ENCODE results near the gene B3GALT6.
A peak's percentile ranks its signal among the peaks of the same experiment; 100 is the strongest.

Gene B3GALT6

DNA sequence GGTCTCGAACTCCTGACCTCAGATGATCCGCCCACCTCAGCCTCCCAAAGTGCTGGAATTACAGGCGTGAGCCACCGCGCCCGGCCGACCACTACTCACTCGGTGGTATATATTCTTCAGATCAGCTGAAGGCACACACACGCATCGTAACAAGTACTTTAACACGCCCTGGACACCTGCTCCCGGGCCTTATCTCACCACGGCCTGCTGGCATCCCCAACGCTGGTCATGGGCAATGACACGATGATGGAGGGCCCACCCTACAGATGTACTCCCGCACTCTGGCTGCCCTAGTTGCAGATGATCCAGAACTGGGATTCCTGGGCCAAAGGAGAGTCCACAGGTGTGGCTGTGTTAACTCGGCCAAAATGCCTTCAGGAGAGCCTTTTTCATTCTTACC lies 30.0 kb downstream of the B3GALT6 start:
- TF ChIP-seq, protein P1, sequence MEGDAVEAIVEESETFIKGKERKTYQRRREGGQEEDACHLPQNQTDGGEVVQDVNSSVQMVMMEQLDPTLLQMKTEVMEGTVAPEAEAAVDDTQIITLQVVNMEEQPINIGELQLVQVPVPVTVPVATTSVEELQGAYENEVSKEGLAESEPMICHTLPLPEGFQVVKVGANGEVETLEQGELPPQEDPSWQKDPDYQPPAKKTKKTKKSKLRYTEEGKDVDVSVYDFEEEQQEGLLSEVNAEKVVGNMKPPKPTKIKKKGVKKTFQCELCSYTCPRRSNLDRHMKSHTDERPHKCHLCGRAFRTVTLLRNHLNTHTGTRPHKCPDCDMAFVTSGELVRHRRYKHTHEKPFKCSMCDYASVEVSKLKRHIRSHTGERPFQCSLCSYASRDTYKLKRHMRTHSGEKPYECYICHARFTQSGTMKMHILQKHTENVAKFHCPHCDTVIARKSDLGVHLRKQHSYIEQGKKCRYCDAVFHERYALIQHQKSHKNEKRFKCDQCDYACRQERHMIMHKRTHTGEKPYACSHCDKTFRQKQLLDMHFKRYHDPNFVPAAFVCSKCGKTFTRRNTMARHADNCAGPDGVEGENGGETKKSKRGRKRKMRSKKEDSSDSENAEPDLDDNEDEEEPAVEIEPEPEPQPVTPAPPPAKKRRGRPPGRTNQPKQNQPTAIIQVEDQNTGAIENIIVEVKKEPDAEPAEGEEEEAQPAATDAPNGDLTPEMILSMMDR (IDR thresholded peaks at IDR 0.05), result no peak
- H3K27ac ChIP-seq, result no peak overlapping the region
- DNase-seq (ENCODE audit: low spot score), result no peak
- H3K4me3 ChIP-seq, result no peak overlapping the region

DNA sequence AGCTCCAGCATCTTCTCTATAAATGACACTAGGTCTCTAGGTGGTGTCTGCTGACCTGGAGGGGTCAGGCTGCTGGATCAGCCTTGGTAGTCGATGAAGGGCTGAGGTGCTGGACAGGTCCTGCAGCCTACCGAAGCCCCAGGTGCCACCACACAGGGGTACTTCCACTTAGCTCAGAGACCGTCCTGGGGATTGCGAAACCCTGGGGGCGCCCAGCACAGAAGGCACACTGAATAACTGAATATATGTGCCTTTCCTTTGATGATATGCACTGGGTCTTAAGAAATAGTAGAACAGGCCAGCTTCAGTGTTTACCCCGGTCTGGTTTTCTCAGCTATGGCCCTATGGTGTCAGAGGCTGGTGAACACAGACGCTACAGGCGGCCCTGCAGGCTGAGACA lies 30.7 kb downstream of the B3GALT6 start:
- no peak overlapping the region for H3K27ac ChIP-seq
- TF ChIP-seq, protein P1 (IDR thresholded peaks at IDR 0.05), result no peak
- DNase-seq (ENCODE audit: low spot score), result no peak
- H3K4me3 ChIP-seq, result no peak overlapping the region

DNA sequence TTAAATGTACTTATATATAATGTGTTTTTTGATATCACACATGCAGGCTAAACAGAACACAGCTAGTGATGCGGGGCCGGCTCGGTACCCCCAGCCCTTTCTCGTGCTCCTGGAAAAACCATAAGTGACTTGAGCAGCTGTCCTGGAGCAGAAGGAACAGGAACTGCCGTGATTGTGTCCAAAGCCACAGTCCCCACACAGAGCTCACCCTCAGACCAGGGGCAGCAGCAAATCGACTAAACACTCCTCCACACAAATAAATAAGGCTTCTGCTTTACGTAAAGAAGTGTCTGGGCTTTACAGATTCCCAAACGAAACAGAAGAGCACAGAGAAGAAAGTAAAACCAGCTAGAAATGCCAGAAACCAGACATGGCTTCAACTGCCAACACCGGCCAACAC lies 32.0 kb downstream of the B3GALT6 start:
- TF ChIP-seq, protein P1 (IDR thresholded peaks at IDR 0.05), result no peak
- no peak overlapping the region for H3K27ac ChIP-seq
- H3K4me3 ChIP-seq, result no peak overlapping the region
- no peak for DNase-seq (ENCODE audit: low spot score)

DNA sequence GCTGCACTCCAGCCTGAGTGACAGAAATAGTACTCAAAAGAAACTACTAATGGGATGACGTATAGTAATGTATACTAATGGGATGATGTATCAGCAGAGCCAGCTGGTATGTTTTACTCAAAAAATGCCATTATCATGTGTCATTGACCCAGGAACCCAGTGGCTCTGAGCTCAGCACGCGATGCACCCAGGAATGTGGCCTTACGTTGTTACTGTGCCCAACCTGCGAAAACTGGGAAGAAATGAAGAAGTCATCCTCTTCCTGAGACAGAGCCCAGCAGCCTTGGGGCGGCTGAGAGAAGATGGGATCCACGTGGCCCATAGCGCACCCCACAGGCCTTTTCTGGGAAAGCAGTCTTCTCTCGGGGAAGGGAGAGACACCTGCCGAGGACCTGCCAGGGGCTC lies 32.8 kb downstream of the B3GALT6 start:
- TF ChIP-seq, protein P1 (IDR thresholded peaks at IDR 0.05), result no peak
- H3K4me3 ChIP-seq, result no peak overlapping the region
- DNase-seq (ENCODE audit: low spot score), result no peak

DNA sequence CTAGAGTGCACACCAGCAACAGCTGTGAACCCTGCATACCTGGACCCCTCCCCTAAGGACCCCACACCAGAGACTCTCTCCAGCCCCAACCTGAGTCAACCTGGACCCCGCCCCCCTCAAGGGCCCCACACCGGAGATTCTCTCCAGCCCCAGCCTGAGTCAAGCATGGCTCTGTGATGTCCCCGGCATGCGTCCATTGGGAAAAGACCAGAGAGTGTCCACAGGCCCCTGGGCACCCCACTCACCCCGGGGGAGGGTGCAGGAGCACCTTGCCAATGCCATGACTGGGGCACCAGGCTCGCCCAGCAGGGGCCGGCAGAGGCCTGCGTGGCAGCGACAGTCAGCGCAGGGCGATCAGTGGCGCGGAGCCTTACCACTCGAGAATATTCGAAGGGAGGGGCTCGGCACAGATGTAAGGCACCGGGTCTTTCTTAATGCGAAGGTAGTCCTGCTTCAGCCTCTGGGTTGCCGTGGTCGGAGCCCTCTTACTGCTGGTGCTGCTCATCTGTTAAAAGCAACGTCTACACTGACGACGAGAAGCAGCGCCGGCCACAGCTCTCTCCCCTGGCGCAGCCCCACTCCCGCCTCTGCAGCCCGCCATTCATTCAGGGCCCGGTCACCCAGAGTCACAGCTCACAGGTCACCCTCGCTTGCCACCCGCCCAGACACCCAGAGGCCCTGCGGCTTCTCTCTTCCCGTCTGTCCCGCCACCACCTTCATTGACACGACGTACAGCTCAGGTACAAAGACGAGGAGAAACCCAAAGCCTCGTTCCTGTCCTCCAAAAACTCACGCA lies 35.6 kb downstream of the B3GALT6 start:
- DNase-seq (ENCODE audit: low spot score), result no peak
- no peak overlapping the region for H3K4me3 ChIP-seq
- TF ChIP-seq, protein P1 (IDR thresholded peaks at IDR 0.05), result no peak
- H3K27ac ChIP-seq, result no peak overlapping the region

More for the DNA sequence above, 32.8 kb downstream of the B3GALT6 start:
- H3K27ac ChIP-seq, result no peak overlapping the region

DNA sequence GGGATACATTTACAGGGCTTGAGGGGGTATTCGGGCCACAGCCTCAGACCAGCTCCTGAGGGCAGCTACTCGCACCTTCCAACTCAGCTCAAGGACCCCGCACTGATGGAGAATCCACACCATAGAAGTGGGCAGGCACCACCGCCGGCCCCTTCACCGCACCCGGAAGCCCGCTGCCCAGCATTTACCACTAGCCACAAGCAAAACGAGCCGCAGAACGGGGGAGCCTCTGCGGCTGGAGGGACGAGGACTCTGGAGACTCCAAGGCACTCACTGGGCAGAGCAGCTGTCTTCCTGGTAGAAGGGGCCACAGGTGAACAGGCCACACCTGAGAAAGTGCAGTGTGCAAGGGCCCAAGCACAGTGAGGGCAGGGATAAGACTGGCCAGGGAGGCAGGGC lies 36.2 kb downstream of the B3GALT6 start:
- TF ChIP-seq, protein P1 (IDR thresholded peaks at IDR 0.05), result no peak
- no peak for DNase-seq (ENCODE audit: low spot score)
- Histone ChIP-seq H3K4me3 (no peak overlapping the region), H3K27ac (no peak overlapping the region)

DNA sequence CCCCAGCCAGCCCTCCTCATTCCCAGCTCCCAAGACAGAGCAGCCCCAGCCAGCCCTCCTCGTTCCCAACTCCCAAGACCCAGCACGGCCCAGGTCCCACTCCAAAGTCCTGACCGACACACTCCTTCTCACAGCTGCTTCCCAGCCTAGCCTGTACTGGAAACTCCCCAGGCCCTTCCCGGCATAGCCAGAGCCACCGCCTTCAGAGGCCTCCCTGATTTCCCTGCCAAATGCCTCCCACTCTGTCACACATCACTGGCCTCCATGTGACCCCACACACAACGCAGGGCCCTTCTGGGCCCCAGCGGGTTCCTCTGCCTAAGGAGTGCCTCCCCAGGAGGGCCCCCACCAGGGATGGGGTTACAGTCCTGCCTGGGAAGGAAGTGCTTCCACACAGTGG lies 38.8 kb downstream of the B3GALT6 start:
- H3K4me3 ChIP-seq, result peak overlapping the region; percentile 49

More for the DNA sequence above, 38.8 kb downstream of the B3GALT6 start:
- peak overlapping the region in 1 of 2 donors; percentile 3 for H3K27ac ChIP-seq
- no peak for DNase-seq (ENCODE audit: low spot score)
- TF ChIP-seq, protein P1 (IDR thresholded peaks at IDR 0.05), result no peak

Measured in coronary artery (tissue), 2 donors.